Trophoblast cell (in vitro differentiated cells and primary cell): Measurements from ENCODE around the gene BPIFA1.
A peak's percentile ranks its signal among the peaks of the same experiment; 100 is the strongest.

ENCODE experiments used
- DNase-seq, 2 donors: peaks; one replicate each; pipeline ENCODE4 v3.0.0-alpha.2; 2016
- H2AFZ ChIP-seq: 2 replicates; pipeline ENCODE4 v1.6.1; 2013; ENCODE audit warnings: low read length, moderate library complexity, mild to moderate bottlenecking; ENCODE audit not compliant: insufficient read depth, poor library complexity
- H2AK5ac ChIP-seq: 2 replicates; pipeline ENCODE4 v1.6.1; 2013; ENCODE audit warnings: mild to moderate bottlenecking, low read length
- H2BK120ac ChIP-seq: 2 replicates; pipeline ENCODE4 v1.6.1; 2013; ENCODE audit warnings: low read length, mild to moderate bottlenecking, moderate library complexity; ENCODE audit not compliant: insufficient read depth, poor library complexity
- H2BK12ac ChIP-seq: 2 replicates; pipeline ENCODE4 v1.6.1; 2013; ENCODE audit warnings: mild to moderate bottlenecking, low read length, moderate library complexity
- H2BK5ac ChIP-seq: 2 replicates; pipeline ENCODE4 v1.6.1; 2013; ENCODE audit warnings: low read length, low read depth, moderate library complexity, mild to moderate bottlenecking; ENCODE audit not compliant: poor library complexity
- H3K14ac ChIP-seq: 2 replicates; pipeline ENCODE4 v1.6.1; 2013; ENCODE audit warnings: mild to moderate bottlenecking, low read length
- H3K18ac ChIP-seq: 2 replicates; pipeline ENCODE4 v1.6.1; 2013; ENCODE audit warnings: mild to moderate bottlenecking, low read length
- H3K23ac ChIP-seq: 2 replicates; pipeline ENCODE4 v1.6.1; 2013; ENCODE audit warnings: low read length
- H3K27ac ChIP-seq: 2 replicates; pipeline ENCODE4 v1.5.1; 2013; ENCODE audit warnings: low read depth, mild to moderate bottlenecking, inconsistent platforms, low read length, moderate library complexity
- H3K27me3 ChIP-seq: 2 replicates; pipeline ENCODE4 v1.6.1; 2013; ENCODE audit warnings: inconsistent platforms, mild to moderate bottlenecking, low read length, moderate library complexity; ENCODE audit not compliant: insufficient read depth
- H3K36me3 ChIP-seq, 2 experiments: 1 replicate in 1 of 2; 2 replicates in 1 of 2; pipeline ENCODE4 v1.6.1; 2013; ENCODE audit warnings: low read length in 2 of 2, mild to moderate bottlenecking in 2 of 2, moderate library complexity in 1 of 2; ENCODE audit not compliant: insufficient read depth in 2 of 2, control insufficient read depth in 1 of 2
- H3K4ac ChIP-seq: 2 replicates; pipeline ENCODE4 v1.6.1; 2013; ENCODE audit warnings: low read depth, mild to moderate bottlenecking, low read length, moderate library complexity
- H3K4me1 ChIP-seq, 2 experiments: 1 replicate in 1 of 2; 2 replicates in 1 of 2; pipeline ENCODE4 v1.6.1; 2013; ENCODE audit warnings: low read length in 2 of 2, mild to moderate bottlenecking in 2 of 2, moderate library complexity in 1 of 2; ENCODE audit not compliant: insufficient read depth in 2 of 2, control insufficient read depth in 1 of 2
- H3K4me2 ChIP-seq: 2 replicates; pipeline ENCODE4 v1.6.1; 2013; ENCODE audit warnings: inconsistent platforms, mild to moderate bottlenecking, low read length, moderate library complexity
- H3K4me3 ChIP-seq: 2 replicates; pipeline ENCODE4 v1.5.1; 2013; ENCODE audit warnings: mild to moderate bottlenecking, low read depth, low read length, inconsistent platforms
- H3K79me1 ChIP-seq: one replicate; pipeline ENCODE4 v1.6.1; 2013; ENCODE audit warnings: low read length
- H3K79me2 ChIP-seq: 2 replicates; pipeline ENCODE4 v1.6.1; 2013; ENCODE audit warnings: low read length, mild to moderate bottlenecking; ENCODE audit not compliant: control insufficient read depth, insufficient read depth, poor library complexity
- H3K9ac ChIP-seq: 2 replicates; pipeline ENCODE4 v1.6.1; 2013; ENCODE audit warnings: mild to moderate bottlenecking, low read length
- H3K9me3 ChIP-seq: 2 replicates; pipeline ENCODE4 v1.6.1; 2013; ENCODE audit warnings: low read depth, mild to moderate bottlenecking, control low read depth, inconsistent platforms, low read length; ENCODE audit not compliant: insufficient read depth
- H4K12ac ChIP-seq: 2 replicates; pipeline ENCODE4 v1.6.1; 2013; ENCODE audit warnings: low read depth, mild to moderate bottlenecking, low read length, moderate library complexity
- H4K8ac ChIP-seq: 2 replicates; pipeline ENCODE4 v1.6.1; 2013; ENCODE audit warnings: low read depth, mild to moderate bottlenecking, low read length, moderate library complexity
- H4K91ac ChIP-seq: one replicate; pipeline ENCODE4 v1.6.1; 2013; ENCODE audit warnings: low read depth, mild to moderate bottlenecking, low read length, moderate library complexity
- WGBS: extraction: QIAGEN DNeasy Blood & Tissue Kit; methylation state at CpG from one replicate; pipeline ENCODE4 v1.1.7; 2013; ENCODE audit warnings: missing lambda C conversion rate; ENCODE audit not compliant: insufficient read length, insufficient coverage; ENCODE audit errors: extremely low coverage; 5-methylcytosine and 5-hydroxymethylcytosine counted together

The BPIFA1 gene

GRCh38 chr20:33259371-33259770 lies 23.6 kb downstream of the BPIFA1 start:
- no peak overlapping the region for H2AFZ ChIP-seq
- no peak overlapping the region for H3K14ac ChIP-seq
- H3K36me3 ChIP-seq, result no peaks in the 10 kb centered on the region
- WGBS, result no CpG with 5 or more reads among the region's 5 CpGs
- H4K91ac ChIP-seq, result no peak overlapping the region
- H3K4me1 ChIP-seq, result no peaks in the 10 kb centered on the region
- no peaks in the 10 kb centered on the region for H3K27me3 ChIP-seq
- no peak overlapping the region for H3K4ac ChIP-seq
- H3K79me1 ChIP-seq, result no peaks in the 10 kb centered on the region
- no peak overlapping the region for H3K27ac ChIP-seq
- no peak overlapping the region for H3K23ac ChIP-seq
- H2BK5ac ChIP-seq, result no peak overlapping the region
- no peak overlapping the region for H3K4me3 ChIP-seq
- DNase-seq, result no peak
- no peak overlapping the region for H4K12ac ChIP-seq
- H2AK5ac ChIP-seq, result no peak overlapping the region
- no peak overlapping the region for H3K18ac ChIP-seq
- H3K9ac ChIP-seq, result no peak overlapping the region
- no peak overlapping the region for H2BK12ac ChIP-seq
- no peak overlapping the region for H2BK120ac ChIP-seq
- no peak overlapping the region for H3K4me2 ChIP-seq
- no peak overlapping the region for H4K8ac ChIP-seq
- H3K9me3 ChIP-seq, result no peaks in the 10 kb centered on the region
- no peaks in the 10 kb centered on the region for H3K79me2 ChIP-seq

- DNase-seq, result no peak
- Histone ChIP-seq H3K9me3 (no peaks in the 10 kb centered on the region), H3K4me1 (no peaks in the 10 kb centered on the region), H2AK5ac (no peak overlapping the region), H3K9ac (no peak overlapping the region), H4K12ac (no peak overlapping the region), H2AFZ (no peak overlapping the region), H2BK5ac (no peak overlapping the region), H3K79me2 (no peaks in the 10 kb centered on the region), H2BK12ac (no peak overlapping the region), H2BK120ac (no peak overlapping the region), H3K18ac (no peak overlapping the region), H3K36me3 (no peaks in the 10 kb centered on the region), H4K8ac (no peak overlapping the region), H3K4ac (no peak overlapping the region), H3K79me1 (no peaks in the 10 kb centered on the region), H3K14ac (no peak overlapping the region), H3K23ac (no peak overlapping the region), H3K27ac (no peak overlapping the region), H3K4me3 (no peak overlapping the region), H3K27me3 (no peaks in the 10 kb centered on the region), H4K91ac (no peak overlapping the region), H3K4me2 (no peak overlapping the region)
- WGBS, result no CpG with 5 or more reads among the region's 4 CpGs
These were observed 25.7 kb downstream of the BPIFA1 start for GRCh38 chr20:33261465-33261864.

DNA sequence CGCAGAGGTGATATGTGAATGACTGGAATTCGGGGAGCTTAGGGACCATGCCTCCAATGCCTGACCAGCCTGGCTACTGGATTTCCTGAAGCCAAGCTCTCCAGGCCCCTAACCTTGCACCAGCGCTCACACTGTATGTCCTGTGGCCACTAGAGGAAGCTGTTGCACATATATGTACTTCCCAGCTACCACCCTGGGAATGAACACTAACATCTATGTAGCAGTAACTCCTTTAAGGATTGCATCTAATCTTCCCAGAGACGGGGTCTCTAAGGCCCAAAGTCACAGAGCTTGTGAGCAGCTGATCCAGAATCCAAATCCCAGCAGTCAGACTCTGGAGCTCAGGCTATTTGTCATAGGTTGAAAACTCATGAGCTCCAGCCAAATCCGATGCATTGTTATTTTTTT lies 26.9 kb downstream of the BPIFA1 start:
- H3K79me2 ChIP-seq, result no peaks in the 10 kb centered on the region
- no peak overlapping the region for H2BK5ac ChIP-seq
- no CpG with 5 or more reads among the region's 5 CpGs for WGBS

DNA sequence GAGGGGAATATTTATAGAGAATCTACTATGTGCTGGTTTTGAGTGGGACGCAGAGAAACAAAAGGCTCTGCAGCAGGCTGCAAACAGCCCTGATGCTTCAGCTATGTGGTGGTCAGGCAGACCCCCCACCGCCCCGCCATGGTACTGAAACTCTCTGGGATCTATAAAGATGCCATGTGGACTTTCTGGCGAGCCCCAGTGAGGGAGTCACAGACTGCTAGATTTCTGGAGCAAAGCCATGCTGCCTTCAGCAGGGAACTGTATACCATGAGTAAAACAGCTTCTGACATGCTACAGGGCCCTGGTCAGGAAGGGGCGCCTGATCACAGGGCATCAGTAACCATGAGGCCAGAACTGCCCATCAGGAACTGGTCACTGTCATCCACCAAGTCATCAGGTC lies 28.0 kb downstream of the BPIFA1 start:
- Histone ChIP-seq H3K9me3 (no peaks in the 10 kb centered on the region), H3K27ac (no peak overlapping the region), H2AFZ (no peak overlapping the region), H2BK12ac (no peak overlapping the region), H3K36me3 (no peaks in the 10 kb centered on the region), H3K4me3 (no peak overlapping the region), H3K23ac (no peak overlapping the region), H3K18ac (no peak overlapping the region), H3K4ac (no peak overlapping the region), H3K27me3 (no peaks in the 10 kb centered on the region), H3K4me2 (no peak overlapping the region), H3K9ac (no peak overlapping the region), H3K4me1 (no peaks in the 10 kb centered on the region), H2AK5ac (no peak overlapping the region), H2BK5ac (no peak overlapping the region), H4K12ac (no peak overlapping the region), H4K8ac (no peak overlapping the region), H4K91ac (no peak overlapping the region), H2BK120ac (no peak overlapping the region), H3K14ac (no peak overlapping the region), H3K79me1 (no peaks in the 10 kb centered on the region), H3K79me2 (no peaks in the 10 kb centered on the region)
- WGBS, result no CpG with 5 or more reads among the region's 5 CpGs
- DNase-seq, result no peak

More for the DNA sequence above, 26.9 kb downstream of the BPIFA1 start:
- Histone ChIP-seq H3K9ac (no peak overlapping the region), H3K36me3 (no peaks in the 10 kb centered on the region), H2BK120ac (no peak overlapping the region), H2AK5ac (no peak overlapping the region), H3K27me3 (no peaks in the 10 kb centered on the region), H3K18ac (no peak overlapping the region), H3K79me1 (no peaks in the 10 kb centered on the region), H4K91ac (no peak overlapping the region), H3K9me3 (no peaks in the 10 kb centered on the region), H2AFZ (no peak overlapping the region), H3K27ac (no peak overlapping the region), H3K4me2 (no peak overlapping the region), H3K4ac (no peak overlapping the region), H3K4me3 (no peak overlapping the region), H4K12ac (no peak overlapping the region), H4K8ac (no peak overlapping the region), H3K4me1 (no peaks in the 10 kb centered on the region), H2BK12ac (no peak overlapping the region), H3K23ac (no peak overlapping the region), H3K14ac (no peak overlapping the region)
- DNase-seq, result peak; percentile 30 to 65
